NB4 (cell line): Measurements from ENCODE around the gene MINDY4B.

ENCODE experiments used
- CTCF ChIP-seq: IDR thresholded peaks from one replicate; pipeline ENCODE4 v1.5.1; 2012; ENCODE audit warnings: low read depth, low read length
- MYC ChIP-seq: IDR thresholded peaks from 2 replicates; pipeline ENCODE4 v1.6.1; 2011; ENCODE audit warnings: low read depth, low read length

- TF ChIP-seq MYC (no peak), CTCF (no peak)
Measured at GRCh38 chr3:150878996-150879575, 26.2 kb downstream of the MINDY4B start.
